Epidermal melanocyte (primary cell): Measurements from ENCODE around the gene PDE5A.
A peak's percentile ranks its signal among the peaks of the same experiment; 100 is the strongest.
"Not testable (repeated sequence)": the region's sequence is repeated elsewhere in the genome, so short reads cannot be mapped to it uniquely, and the experiment has no call there.

Source experiments
- DNase-seq: peaks from one replicate; pipeline ENCODE4 v3.0.0; 2011; ENCODE audit warnings: low spot score; ENCODE audit not compliant: insufficient read length

Gene PDE5A

GRCh38 chr4:119478446-119479179 lies 150.0 kb downstream of the PDE5A start:
- DNase-seq, result no peak

GRCh38 chr4:119477412-119478053 lies 151.1 kb downstream of the PDE5A start:
- DNase-seq, result no peak

- no peak for DNase-seq
Observed at GRCh38 chr4:119471259-119471658, 157.3 kb downstream of the PDE5A start.

- not testable (repeated sequence) for DNase-seq
Observed at GRCh38 chr4:119470737-119471063, 157.9 kb downstream of the PDE5A start.

- not testable (repeated sequence) for DNase-seq
Observed at GRCh38 chr4:119470021-119470736, 158.4 kb downstream of the PDE5A start.

GRCh38 chr4:119469039-119469438 lies 159.6 kb downstream of the PDE5A start:
- DNase-seq, result not testable (repeated sequence)

GRCh38 chr4:119462733-119463132 lies 165.9 kb downstream of the PDE5A start:
- not testable (repeated sequence) for DNase-seq

- DNase-seq, result not testable (repeated sequence)
Observed at GRCh38 chr4:119455734-119456133, 172.9 kb downstream of the PDE5A start.

- DNase-seq, result peak; percentile 64
Observed at GRCh38 chr4:119454491-119455270, 173.9 kb downstream of the PDE5A start.

GRCh38 chr4:119454151-119454490 lies 174.5 kb downstream of the PDE5A start:
- not testable (repeated sequence) for DNase-seq

GRCh38 chr4:119453286-119453685 lies 175.3 kb downstream of the PDE5A start:
- DNase-seq, result not testable (repeated sequence)

GRCh38 chr4:119449851-119450250 lies 178.8 kb downstream of the PDE5A start:
- DNase-seq, result not testable (repeated sequence)
